ENCODE measurements around the gene ALDOB.
A peak's percentile ranks its signal among the peaks of the same experiment; 100 is the strongest.

ALDOB gene

GRCh38 chr9:101457003-101457402, 21.4 kb upstream of the ALDOB start:
- DNase-seq (ENCODE audit: low read depth in 2 of 2, low spot score in 1 of 2), result no peak

- DNase-seq (ENCODE audit: low read depth in 2 of 2, low spot score in 1 of 2), result no peak
Observed at GRCh38 chr9:101455656-101456240, 20.2 kb upstream of the ALDOB start.

- no peak for DNase-seq (ENCODE audit: low read depth in 2 of 2, low spot score in 1 of 2)
Observed at GRCh38 chr9:101453776-101454570, 18.4 kb upstream of the ALDOB start.

GRCh38 chr9:101451498-101451897, 15.9 kb upstream of the ALDOB start:
- no peak for DNase-seq (ENCODE audit: low read depth in 2 of 2, low spot score in 1 of 2)

GRCh38 chr9:101450931-101451330, 15.4 kb upstream of the ALDOB start:
- DNase-seq (ENCODE audit: low read depth in 2 of 2, low spot score in 1 of 2), result no peak

GRCh38 chr9:101449071-101449721, 13.6 kb upstream of the ALDOB start:
- peak; percentile 3 to 17 for DNase-seq (ENCODE audit: low read depth in 2 of 2, low spot score in 1 of 2)

GRCh38 chr9:101448680-101449070, 13.1 kb upstream of the ALDOB start:
- no peak for DNase-seq (ENCODE audit: low read depth in 2 of 2, low spot score in 1 of 2)

GRCh38 chr9:101446732-101447131, 11.2 kb upstream of the ALDOB start:
- no peak for DNase-seq (ENCODE audit: low read depth in 2 of 2, low spot score in 1 of 2)

- DNase-seq (ENCODE audit: low read depth in 2 of 2, low spot score in 1 of 2), result no peak
Observed at GRCh38 chr9:101445353-101446029, 9.9 kb upstream of the ALDOB start.

GRCh38 chr9:101443364-101443771, 7.8 kb upstream of the ALDOB start:
- no peak for DNase-seq (ENCODE audit: low read depth in 2 of 2, low spot score in 1 of 2)

- no peak for DNase-seq (ENCODE audit: low read depth in 2 of 2, low spot score in 1 of 2)
Observed at GRCh38 chr9:101442736-101443135, 7.2 kb upstream of the ALDOB start.

GRCh38 chr9:101442318-101442717, 6.7 kb upstream of the ALDOB start:
- DNase-seq (ENCODE audit: low read depth in 2 of 2, low spot score in 1 of 2), result no peak

- DNase-seq (ENCODE audit: low read depth in 2 of 2, low spot score in 1 of 2), result no peak
Observed at GRCh38 chr9:101440714-101441230, 5.2 kb upstream of the ALDOB start.

GRCh38 chr9:101438523-101438922, 2.9 kb upstream of the ALDOB start:
- DNase-seq (ENCODE audit: low read depth in 2 of 2, low spot score in 1 of 2), result no peak

- no peak for DNase-seq (ENCODE audit: low read depth in 2 of 2, low spot score in 1 of 2)
Observed at GRCh38 chr9:101437806-101438232, 2.2 kb upstream of the ALDOB start.

GRCh38 chr9:101434998-101435397, 576 bp downstream of the ALDOB start:
- no peak for DNase-seq (ENCODE audit: low read depth in 2 of 2, low spot score in 1 of 2)

- no peak for DNase-seq (ENCODE audit: low read depth in 2 of 2, low spot score in 1 of 2)
Observed at GRCh38 chr9:101433229-101433628, 2.3 kb downstream of the ALDOB start.

GRCh38 chr9:101432740-101433139, 2.8 kb downstream of the ALDOB start:
- no peak for DNase-seq (ENCODE audit: low read depth in 2 of 2, low spot score in 1 of 2)

- DNase-seq (ENCODE audit: low read depth in 2 of 2, low spot score in 1 of 2), result no peak
Observed at GRCh38 chr9:101432171-101432570, 3.4 kb downstream of the ALDOB start.

GRCh38 chr9:101429736-101430135, 5.8 kb downstream of the ALDOB start:
- DNase-seq (ENCODE audit: low read depth in 2 of 2, low spot score in 1 of 2), result no peak

- no peak for DNase-seq (ENCODE audit: low read depth in 2 of 2, low spot score in 1 of 2)
Observed at GRCh38 chr9:101428909-101429308, 6.7 kb downstream of the ALDOB start.

Data from stimulated activated CD8-positive, alpha-beta memory T cell treated with anti-CD3 and anti-CD28 coated beads, Interleukin-4, amount 100 ng/mL, for 1 hour (primary cell).